Stimulated activated CD8-positive, alpha-beta memory T cell treated with anti-CD3 and anti-CD28 coated beads, Interleukin-15, amount 100 ng/mL, for 48 hours (primary cell): ENCODE results near the gene PDZK1IP1.
A peak's percentile ranks its signal among the peaks of the same experiment; 100 is the strongest.
"Not testable (repeated sequence)": the region's sequence is repeated elsewhere in the genome, so short reads cannot be mapped to it uniquely, and the experiment has no call there.

ENCODE experiments used
- DNase-seq, 2 donors: peaks; one replicate each; pipeline ENCODE4 v3.0.0-alpha.2; 2020; ENCODE audit warnings: low read depth in 2 of 2

The PDZK1IP1 gene

GRCh38 chr1:47223921-47224675 lies 34.3 kb upstream of the PDZK1IP1 start:
- no peak for DNase-seq

- DNase-seq, result no peak
These were observed 33.5 kb upstream of the PDZK1IP1 start for GRCh38 chr1:47223174-47223920.

- no peak for DNase-seq
These were observed 32.6 kb upstream of the PDZK1IP1 start for GRCh38 chr1:47222476-47222875.

GRCh38 chr1:47219590-47220220 lies 29.9 kb upstream of the PDZK1IP1 start:
- no peak for DNase-seq

GRCh38 chr1:47219001-47219400 lies 29.2 kb upstream of the PDZK1IP1 start:
- DNase-seq, result no peak

- DNase-seq, result no peak
These were observed 26.6 kb upstream of the PDZK1IP1 start for GRCh38 chr1:47216278-47217059.

- no peak for DNase-seq
These were observed 25.9 kb upstream of the PDZK1IP1 start for GRCh38 chr1:47215713-47216112.

- no peak for DNase-seq
These were observed 24.7 kb upstream of the PDZK1IP1 start for GRCh38 chr1:47214549-47214948.

- DNase-seq, result no peak
These were observed 23.6 kb upstream of the PDZK1IP1 start for GRCh38 chr1:47213230-47213963.

GRCh38 chr1:47212636-47213229 lies 22.9 kb upstream of the PDZK1IP1 start:
- DNase-seq, result no peak

- DNase-seq, result no peak
These were observed 22.0 kb upstream of the PDZK1IP1 start for GRCh38 chr1:47211796-47212269.

- no peak for DNase-seq
These were observed 20.8 kb upstream of the PDZK1IP1 start for GRCh38 chr1:47210666-47211065.

GRCh38 chr1:47209725-47210325 lies 20.0 kb upstream of the PDZK1IP1 start:
- DNase-seq, result no peak

- DNase-seq, result no peak
These were observed 19.3 kb upstream of the PDZK1IP1 start for GRCh38 chr1:47209091-47209490.

GRCh38 chr1:47208374-47208850 lies 18.6 kb upstream of the PDZK1IP1 start:
- DNase-seq, result no peak

- peak in 1 of 2 donors; percentile 40 for DNase-seq
These were observed 18.1 kb upstream of the PDZK1IP1 start for GRCh38 chr1:47207803-47208373.

- no peak for DNase-seq
These were observed 16.1 kb upstream of the PDZK1IP1 start for GRCh38 chr1:47205918-47206317.

GRCh38 chr1:47203504-47203903 lies 13.7 kb upstream of the PDZK1IP1 start:
- DNase-seq, result not testable (repeated sequence)

- no peak for DNase-seq
These were observed 11.3 kb upstream of the PDZK1IP1 start for GRCh38 chr1:47201179-47201578.

- DNase-seq, result no peak
These were observed 8.4 kb upstream of the PDZK1IP1 start for GRCh38 chr1:47198214-47198613.
